ENCODE results near the gene FBXO38.

FBXO38 gene

DNA sequence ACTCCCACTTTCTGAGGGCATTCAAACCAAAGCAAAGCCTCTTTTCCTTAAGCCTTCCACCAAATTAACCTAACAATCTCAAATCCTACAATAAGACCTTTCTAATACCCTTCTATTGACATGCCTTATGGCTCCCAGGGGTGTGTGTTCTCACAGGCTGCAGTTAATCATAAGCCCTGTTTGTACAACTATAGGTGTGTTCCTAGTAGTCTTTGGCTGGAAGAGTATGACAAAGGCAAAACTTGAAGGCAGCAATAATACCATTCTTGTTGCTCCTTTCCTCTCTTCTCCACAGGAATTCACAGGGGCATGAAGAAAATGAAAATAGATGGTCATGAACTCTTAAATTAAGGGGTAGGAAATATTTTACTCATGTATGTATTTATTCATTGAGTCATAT lies 10.9 kb upstream of the FBXO38 start:
- ChIA-PET CTCF (interaction anchor here (1.0 to 5.6 kb wide), 7 partner anchors 17 to 516 kb away, joined by 3 to 59 read pairs (median 15); partner anchors contain the start of gene SPINK7), POLR2A (no interaction called here)
- no peak overlapping the region for H3K27ac ChIP-seq (ENCODE audit: extremely low read depth, low read depth, low read length)
- no peak overlapping the region for H3K4me3 ChIP-seq (ENCODE audit: low read depth, low read length)
- no peak for TF ChIP-seq ZNF585B (tag by site-specific recombination; IDR thresholded peaks at IDR 0.05)
- TF ChIP-seq ZBTB6 (tag by site-specific recombination; IDR thresholded peaks at IDR 0.05), result no peak
- no peak for TF ChIP-seq KLF10 (tag by site-specific recombination; IDR thresholded peaks at IDR 0.05)
- no peak for TF ChIP-seq ZNF501 (tag by site-specific recombination; IDR thresholded peaks at IDR 0.05)
- TF ChIP-seq ZNF701 (tag by site-specific recombination; IDR thresholded peaks at IDR 0.05), result no peak
- TF ChIP-seq ZNF664 (tag by site-specific recombination; IDR thresholded peaks at IDR 0.05), result no peak
- TF ChIP-seq ZNF488 (tag by site-specific recombination; IDR thresholded peaks at IDR 0.05), result no peak
- TF ChIP-seq ZNF394 (tag by site-specific recombination; IDR thresholded peaks at IDR 0.05; ENCODE audit: borderline replicate concordance), result no peak
- TF ChIP-seq ZBTB11 (tag by site-specific recombination; conservative IDR thresholded peaks at IDR 0.05; ENCODE audit: low read depth), result no peak
- no peak for TF ChIP-seq ZNF10 (tag by site-specific recombination; IDR thresholded peaks at IDR 0.05)
- TF ChIP-seq ZNF114 (tag by site-specific recombination; IDR thresholded peaks at IDR 0.05), result no peak
- TF ChIP-seq, protein P1, sequence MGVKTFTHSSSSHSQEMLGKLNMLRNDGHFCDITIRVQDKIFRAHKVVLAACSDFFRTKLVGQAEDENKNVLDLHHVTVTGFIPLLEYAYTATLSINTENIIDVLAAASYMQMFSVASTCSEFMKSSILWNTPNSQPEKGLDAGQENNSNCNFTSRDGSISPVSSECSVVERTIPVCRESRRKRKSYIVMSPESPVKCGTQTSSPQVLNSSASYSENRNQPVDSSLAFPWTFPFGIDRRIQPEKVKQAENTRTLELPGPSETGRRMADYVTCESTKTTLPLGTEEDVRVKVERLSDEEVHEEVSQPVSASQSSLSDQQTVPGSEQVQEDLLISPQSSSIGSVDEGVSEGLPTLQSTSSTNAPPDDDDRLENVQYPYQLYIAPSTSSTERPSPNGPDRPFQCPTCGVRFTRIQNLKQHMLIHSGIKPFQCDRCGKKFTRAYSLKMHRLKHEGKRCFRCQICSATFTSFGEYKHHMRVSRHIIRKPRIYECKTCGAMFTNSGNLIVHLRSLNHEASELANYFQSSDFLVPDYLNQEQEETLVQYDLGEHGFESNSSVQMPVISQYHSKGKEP (tag by site-specific recombination; IDR thresholded peaks at IDR 0.05), result no peak
- TF ChIP-seq MYNN (tag by site-specific recombination; IDR thresholded peaks at IDR 0.05; ENCODE audit: borderline replicate concordance), result no peak
- TF ChIP-seq ZNF776 (tag by site-specific recombination; IDR thresholded peaks at IDR 0.05; ENCODE audit: borderline replicate concordance), result no peak
- no peak for TF ChIP-seq ZNF37A (tag by site-specific recombination; IDR thresholded peaks at IDR 0.05)
- TF ChIP-seq, protein P2, sequence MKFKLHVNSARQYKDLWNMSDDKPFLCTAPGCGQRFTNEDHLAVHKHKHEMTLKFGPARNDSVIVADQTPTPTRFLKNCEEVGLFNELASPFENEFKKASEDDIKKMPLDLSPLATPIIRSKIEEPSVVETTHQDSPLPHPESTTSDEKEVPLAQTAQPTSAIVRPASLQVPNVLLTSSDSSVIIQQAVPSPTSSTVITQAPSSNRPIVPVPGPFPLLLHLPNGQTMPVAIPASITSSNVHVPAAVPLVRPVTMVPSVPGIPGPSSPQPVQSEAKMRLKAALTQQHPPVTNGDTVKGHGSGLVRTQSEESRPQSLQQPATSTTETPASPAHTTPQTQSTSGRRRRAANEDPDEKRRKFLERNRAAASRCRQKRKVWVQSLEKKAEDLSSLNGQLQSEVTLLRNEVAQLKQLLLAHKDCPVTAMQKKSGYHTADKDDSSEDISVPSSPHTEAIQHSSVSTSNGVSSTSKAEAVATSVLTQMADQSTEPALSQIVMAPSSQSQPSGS (tag by site-specific recombination; IDR thresholded peaks at IDR 0.05; ENCODE audit: low read depth), result no peak
- H3K4me1 ChIP-seq (ENCODE audit: control insufficient read depth, insufficient read depth, low read length), result no peaks in the 10 kb centered on the region
- H3K9me3 ChIP-seq (ENCODE audit: control insufficient read depth, insufficient read depth, low read depth, low read length), result no peaks in the 10 kb centered on the region
- H3K36me3 ChIP-seq (ENCODE audit: control insufficient read depth in 2 of 2, insufficient read depth in 1 of 2, low read length in 2 of 2), result no peaks in the 10 kb centered on the region
